GM21360 (cell line): ENCODE data around the gene SLC35D3.
"Not testable (repeated sequence)": the region's sequence is repeated elsewhere in the genome, so short reads cannot be mapped to it uniquely, and the experiment has no call there.

ENCODE experiments used
- ATAC-seq: cut with Tn5 transposase; IDR thresholded peaks from one replicate; pipeline ENCODE4 v1.9.1; 2021; ENCODE audit warnings: mild to moderate bottlenecking, moderate library complexity; ENCODE audit not compliant: unreplicated experiment

Gene SLC35D3

DNA sequence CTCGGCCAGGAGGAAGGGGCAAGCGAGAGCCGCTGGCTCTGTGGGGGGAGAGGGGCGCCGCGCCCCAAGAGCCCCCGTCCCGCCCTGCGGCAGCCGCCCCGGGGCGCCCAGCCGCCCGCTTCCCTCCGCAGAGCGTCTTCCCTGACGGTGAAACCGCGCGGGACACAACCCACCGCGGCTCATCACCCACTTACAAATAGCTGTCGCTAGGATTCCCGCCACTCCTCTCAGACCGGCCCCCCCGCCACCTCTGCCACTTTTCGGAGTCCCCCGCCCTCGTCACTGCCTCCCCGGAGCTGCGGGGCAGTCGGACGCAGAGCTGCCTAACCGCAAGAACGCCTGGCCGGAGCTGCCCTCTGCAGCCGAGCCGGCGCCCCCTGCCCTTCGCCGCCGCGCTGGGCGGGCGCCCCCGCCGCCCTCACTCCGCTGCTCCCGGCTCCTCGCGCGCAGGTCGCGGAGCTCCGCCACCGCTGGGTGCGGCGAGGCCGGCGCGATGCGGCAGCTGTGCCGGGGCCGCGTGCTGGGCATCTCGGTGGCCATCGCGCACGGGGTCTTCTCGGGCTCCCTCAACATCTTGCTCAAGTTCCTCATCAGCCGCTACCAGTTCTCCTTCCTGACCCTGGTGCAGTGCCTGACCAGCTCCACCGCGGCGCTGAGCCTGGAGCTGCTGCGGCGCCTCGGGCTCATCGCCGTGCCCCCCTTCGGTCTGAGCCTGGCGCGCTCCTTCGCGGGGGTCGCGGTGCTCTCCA, at the start of gene SLC35D3:
Gene SLC35D3, plus strand, starts transcription at position 366 of the 749 bp plus-strand sequence. Its CDS starts 128 bp downstream, at position 494.
- ATAC-seq = no peak

DNA sequence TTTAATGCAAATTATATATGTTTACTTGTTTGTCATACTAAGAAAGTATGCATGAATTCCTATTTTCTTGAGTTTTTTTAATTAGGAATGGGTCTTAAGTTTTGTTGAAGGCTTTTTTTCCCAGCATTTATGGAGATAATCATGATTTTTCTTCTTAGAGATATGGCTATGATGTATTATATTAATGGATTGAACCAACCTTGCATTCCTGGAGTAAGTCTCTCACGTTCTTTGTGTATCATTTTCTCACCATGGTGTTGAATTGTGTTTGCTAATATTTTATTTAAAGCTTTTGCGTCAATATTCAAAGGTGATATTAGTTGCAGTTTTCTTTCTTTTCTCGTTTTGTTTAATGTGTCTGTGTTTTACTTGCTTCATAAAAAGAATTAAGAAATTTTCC, 48.4 kb upstream of the SLC35D3 start:
- ATAC-seq = no peak

DNA sequence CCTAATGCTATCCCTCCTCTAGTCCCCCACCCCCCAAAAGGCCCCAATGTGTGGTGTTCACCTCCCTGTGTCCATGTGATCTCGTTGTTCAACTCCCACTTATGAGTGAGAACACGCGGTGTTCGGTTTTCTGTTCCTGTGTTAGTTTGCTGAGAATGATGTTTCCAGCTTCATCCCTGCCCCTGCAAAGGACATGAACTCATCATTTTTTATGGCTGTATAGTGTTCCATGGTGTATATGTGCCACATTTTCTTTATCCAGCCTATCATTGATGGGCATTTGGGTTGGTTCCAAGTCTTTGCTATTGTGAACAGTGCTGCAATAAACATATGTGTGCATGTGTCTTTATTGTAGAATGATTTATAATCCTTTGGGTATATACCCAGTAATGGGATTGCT, 45.6 kb upstream of the SLC35D3 start:
- not testable (repeated sequence) for ATAC-seq

GRCh38 chr6:136880748-136881460, 41.2 kb upstream of the SLC35D3 start:
- ATAC-seq = no peak

GRCh38 chr6:136886091-136886490, 36.0 kb upstream of the SLC35D3 start:
- no peak for ATAC-seq

GRCh38 chr6:136887953-136888352, 34.1 kb upstream of the SLC35D3 start:
- no peak for ATAC-seq

- ATAC-seq = no peak
Measured at GRCh38 chr6:136889271-136890193, 32.6 kb upstream of the SLC35D3 start.

DNA sequence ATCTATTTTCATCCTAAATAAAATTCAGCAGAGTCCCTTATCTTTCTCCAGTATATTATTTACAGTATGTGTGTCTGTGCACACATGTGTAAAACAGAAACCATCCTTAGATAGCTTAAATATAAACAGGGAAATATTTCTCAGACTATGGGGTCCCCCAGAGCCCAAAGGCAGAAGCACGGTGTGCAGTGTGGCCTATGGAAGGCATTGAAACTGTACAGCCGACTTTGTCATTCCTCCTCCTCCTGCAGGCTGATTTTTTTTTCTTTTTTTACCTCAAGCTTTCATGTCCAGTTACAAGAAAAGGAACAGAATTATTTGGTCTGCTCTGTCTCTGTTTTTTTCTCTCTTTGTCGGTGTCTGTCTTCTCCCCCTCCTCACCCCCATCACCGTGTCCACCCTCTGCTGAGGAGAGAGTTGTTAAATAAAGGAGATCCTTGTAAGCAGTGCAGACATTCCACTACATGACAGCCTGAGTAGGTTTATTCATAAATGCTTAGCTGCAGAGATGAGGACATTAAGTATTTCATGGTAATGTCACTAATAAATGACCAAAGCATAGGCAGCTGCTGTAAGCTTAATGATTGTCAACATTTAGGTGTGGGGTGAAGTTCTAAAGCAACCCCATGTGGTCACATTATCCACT, 31.8 kb upstream of the SLC35D3 start:
- ATAC-seq = no peak

- no peak for ATAC-seq
Measured at GRCh38 chr6:136890986-136891385, 31.1 kb upstream of the SLC35D3 start.

- ATAC-seq = no peak
Measured at GRCh38 chr6:136893187-136893586, 28.9 kb upstream of the SLC35D3 start.

DNA sequence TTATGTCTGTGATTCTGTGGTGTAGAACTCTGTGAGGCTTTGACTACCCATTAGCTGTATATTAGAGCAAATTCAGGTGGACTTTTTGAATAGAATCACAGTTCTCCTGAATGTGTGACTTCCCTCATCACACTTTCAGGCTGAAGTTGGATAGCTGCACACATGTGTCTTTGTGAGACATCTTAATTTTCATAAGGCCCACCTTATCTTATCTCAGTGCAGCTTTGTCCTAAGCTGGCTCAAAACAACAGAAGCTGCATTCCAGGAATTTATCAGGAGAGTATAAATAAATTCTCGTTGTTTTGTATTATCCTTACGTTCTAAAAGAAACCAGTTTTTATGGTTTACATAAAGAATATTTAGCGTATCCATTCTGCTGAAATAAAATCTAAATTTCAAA, 26.2 kb upstream of the SLC35D3 start:
- no peak for ATAC-seq

- no peak for ATAC-seq
Measured at GRCh38 chr6:136897071-136897470, 25.0 kb upstream of the SLC35D3 start.

GRCh38 chr6:136901212-136901784, 20.8 kb upstream of the SLC35D3 start:
- ATAC-seq = no peak

DNA sequence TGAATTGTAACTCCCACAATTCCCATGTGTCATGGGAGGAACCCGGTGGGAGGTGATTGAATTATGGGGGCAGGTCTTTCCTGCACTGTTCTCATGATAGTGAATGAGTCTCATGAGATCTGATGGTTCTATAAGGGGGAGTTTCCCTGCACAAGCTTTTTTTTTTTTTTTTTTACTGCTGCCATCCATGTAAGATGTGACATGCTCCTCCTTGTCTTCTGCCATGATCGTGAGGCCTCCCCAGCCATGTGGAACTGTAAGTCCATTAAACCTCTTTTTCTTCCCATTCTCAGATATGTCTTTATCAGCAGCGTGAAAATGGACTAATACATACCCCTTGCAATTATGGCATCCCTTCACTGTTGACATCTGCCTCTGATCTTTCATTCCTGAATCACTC, 17.6 kb upstream of the SLC35D3 start:
- not testable (repeated sequence) for ATAC-seq

DNA sequence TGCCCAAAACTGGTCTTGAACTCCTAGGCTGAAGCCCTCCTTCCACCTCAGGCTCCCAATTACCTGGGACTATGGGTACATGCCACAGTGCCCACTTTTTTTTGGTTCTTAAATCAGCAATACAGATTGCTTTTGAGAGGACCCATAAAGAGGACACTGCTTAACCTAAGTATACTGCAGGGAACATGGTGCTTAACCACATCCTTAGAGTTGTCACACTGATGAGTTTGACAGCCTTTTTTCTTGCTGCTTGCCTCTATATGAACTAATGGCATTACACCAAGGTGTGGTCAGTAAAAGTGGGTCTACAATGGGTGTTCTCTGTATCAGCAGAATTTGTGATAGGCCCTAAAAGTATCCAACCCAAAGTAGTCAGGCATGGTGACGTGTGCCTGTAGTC, 7.2 kb upstream of the SLC35D3 start:
- ATAC-seq = no peak

GRCh38 chr6:136918706-136919105, 3.4 kb upstream of the SLC35D3 start:
- no peak for ATAC-seq

- ATAC-seq = no peak
Measured at GRCh38 chr6:136920216-136920615, 1.9 kb upstream of the SLC35D3 start.

DNA sequence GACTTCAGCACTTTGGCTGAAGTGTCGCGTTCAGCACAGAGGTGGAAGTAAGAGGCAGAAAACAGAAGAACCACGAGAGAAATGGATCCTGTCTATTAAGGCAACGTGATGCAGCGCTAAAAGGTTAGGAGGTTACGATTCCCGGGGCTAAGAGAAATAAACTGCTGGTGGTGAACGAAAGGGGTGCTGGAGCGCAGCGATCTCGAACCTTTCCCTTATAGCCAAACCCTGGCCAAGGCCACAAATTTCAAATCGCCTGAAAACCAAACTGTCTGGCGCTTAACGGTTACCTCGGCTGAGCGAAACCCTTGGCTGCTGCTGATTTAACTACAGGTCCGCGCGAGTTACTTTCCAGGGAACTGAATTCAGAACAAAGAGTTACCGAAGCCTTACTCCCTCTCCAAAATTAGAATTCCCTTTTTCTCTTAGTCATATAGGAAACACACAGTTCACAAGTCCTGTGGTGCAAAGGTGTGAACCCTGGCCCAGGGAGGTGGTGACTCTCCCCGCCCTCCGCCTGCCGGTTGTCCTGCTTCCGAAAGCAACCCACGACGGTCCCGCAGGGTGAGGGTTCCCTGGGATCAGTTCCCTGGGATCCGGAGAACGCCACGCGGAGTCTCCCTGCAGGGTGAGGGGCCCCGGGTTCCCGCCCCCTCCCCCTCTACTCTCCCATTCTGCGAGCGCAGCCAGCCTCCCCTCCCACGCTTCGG, 1.3 kb upstream of the SLC35D3 start:
- ATAC-seq = no peak

DNA sequence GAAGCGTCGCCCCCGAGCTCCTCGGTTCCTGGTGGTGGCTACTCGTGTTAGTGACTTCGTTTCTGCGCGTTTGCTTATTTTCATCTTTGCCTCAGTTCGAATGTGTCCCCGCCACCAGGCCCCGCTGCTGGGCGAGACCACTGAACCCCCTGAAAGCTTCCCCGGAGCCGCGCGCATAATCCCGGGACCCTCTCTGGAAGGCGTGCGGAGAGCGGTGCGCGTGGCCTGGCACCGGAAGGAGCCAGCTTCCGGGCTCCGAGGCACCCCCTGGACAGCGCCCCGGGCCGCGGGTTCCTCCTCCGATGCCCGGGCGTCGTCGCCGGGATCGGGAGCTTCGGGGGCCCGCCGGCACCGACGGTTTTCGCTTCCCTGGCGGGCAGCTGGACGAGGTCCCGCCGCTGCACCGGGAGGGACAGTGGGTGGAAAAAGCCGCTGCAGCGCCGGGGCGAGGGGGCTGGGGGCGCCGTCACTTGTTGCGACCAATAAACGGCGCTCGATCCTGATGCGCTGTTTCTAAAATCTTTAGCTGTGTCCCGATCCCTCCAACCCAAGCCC, 643 bp upstream of the SLC35D3 start:
- ATAC-seq = no peak

DNA sequence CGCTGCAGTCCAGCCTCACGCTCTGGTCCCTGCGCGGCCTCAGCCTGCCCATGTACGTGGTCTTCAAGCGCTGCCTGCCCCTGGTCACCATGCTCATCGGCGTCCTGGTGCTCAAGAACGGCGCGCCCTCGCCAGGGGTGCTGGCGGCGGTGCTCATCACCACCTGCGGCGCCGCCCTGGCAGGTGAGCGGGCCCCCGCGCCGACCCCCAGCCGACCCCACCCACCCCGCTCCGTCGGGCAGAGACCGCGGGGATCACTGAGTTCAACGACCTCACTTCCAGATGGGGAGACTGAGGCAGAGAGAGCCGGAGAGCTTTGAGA, 545 bp downstream of the SLC35D3 start:
- no peak for ATAC-seq
